ENCODE data around the gene ST8SIA4.

- no peak for TF ChIP-seq POLR2A (IDR thresholded peaks at IDR 0.05; ENCODE audit: low read depth, low read length)
- no peak for TF ChIP-seq TAF1 (IDR thresholded peaks at IDR 0.05; ENCODE audit: borderline replicate concordance, low read depth, low read length)
- TF ChIP-seq POLR2AphosphoS5 (IDR thresholded peaks at IDR 0.05; ENCODE audit: low read depth, low read length): no peak
Observed at GRCh38 chr5:100824635-100825034, 78.4 kb downstream of the ST8SIA4 start.
